Measurements from ENCODE around the gene CDX4.

Gene CDX4

GRCh38 chrX:73446831-73447230, at the start of gene CDX4:
CDX4 (plus strand) TSS chrX:73447053; CDS start chrX:73447254, 201 bp downstream.
- ATAC-seq, result no peak
- no peak for TF ChIP-seq ISL1 (CRISPR knock-in tag; IDR thresholded peaks at IDR 0.05)
- TF ChIP-seq PPARA (CRISPR knock-in tag; IDR thresholded peaks at IDR 0.05; ENCODE audit: borderline replicate concordance), result no peak
- TF ChIP-seq ZNF8 (CRISPR knock-in tag; IDR thresholded peaks at IDR 0.05), result no peak
- TF ChIP-seq TSHZ2 (CRISPR knock-in tag; IDR thresholded peaks at IDR 0.05), result no peak
- no peak for TF ChIP-seq RARB (CRISPR knock-in tag; IDR thresholded peaks at IDR 0.05)
- no peak for TF ChIP-seq GLIS3 (CRISPR knock-in tag; IDR thresholded peaks at IDR 0.05)
- no peak for TF ChIP-seq ZFP30 (CRISPR knock-in tag; IDR thresholded peaks at IDR 0.05)
- no peak for TF ChIP-seq ZC3H10 (CRISPR knock-in tag; IDR thresholded peaks at IDR 0.05)
- TF ChIP-seq CSRNP3 (CRISPR knock-in tag; IDR thresholded peaks at IDR 0.05), result no peak
- TF ChIP-seq SNAI2 (CRISPR knock-in tag; IDR thresholded peaks at IDR 0.05), result no peak
- no peak for TF ChIP-seq TCF4 (CRISPR knock-in tag; IDR thresholded peaks at IDR 0.05; ENCODE audit: borderline replicate concordance)
- no peak for TF ChIP-seq OSR1 (CRISPR knock-in tag; IDR thresholded peaks at IDR 0.05)

GRCh38 chrX:73398185-73398914, 48.5 kb upstream of the CDX4 start:
- no peak for ATAC-seq
- no peak for TF ChIP-seq BACH2 (CRISPR knock-in tag; IDR thresholded peaks at IDR 0.05; ENCODE audit: borderline replicate concordance)
- no peak for TF ChIP-seq CSDC2 (CRISPR knock-in tag; IDR thresholded peaks at IDR 0.05)
- TF ChIP-seq ZFP30 (CRISPR knock-in tag; IDR thresholded peaks at IDR 0.05), result no peak
- no peak for TF ChIP-seq OSR1 (CRISPR knock-in tag; IDR thresholded peaks at IDR 0.05)
- no peak for TF ChIP-seq POU6F1 (CRISPR knock-in tag; IDR thresholded peaks at IDR 0.05; ENCODE audit: borderline replicate concordance, low read depth)
- TF ChIP-seq ISL1 (CRISPR knock-in tag; IDR thresholded peaks at IDR 0.05), result no peak
- no peak for TF ChIP-seq CSRNP3 (CRISPR knock-in tag; IDR thresholded peaks at IDR 0.05)
- TF ChIP-seq ZC3H10 (CRISPR knock-in tag; IDR thresholded peaks at IDR 0.05), result no peak
- no peak for TF ChIP-seq PATZ1 (CRISPR knock-in tag; IDR thresholded peaks at IDR 0.05; ENCODE audit: borderline replicate concordance)
- no peak for TF ChIP-seq ZNF8 (CRISPR knock-in tag; IDR thresholded peaks at IDR 0.05)
- TF ChIP-seq PPARA (CRISPR knock-in tag; IDR thresholded peaks at IDR 0.05; ENCODE audit: borderline replicate concordance), result no peak
- no peak for TF ChIP-seq GLIS3 (CRISPR knock-in tag; IDR thresholded peaks at IDR 0.05)
- TF ChIP-seq SNAI2 (CRISPR knock-in tag; IDR thresholded peaks at IDR 0.05), result no peak
- no peak for TF ChIP-seq ZNF70 (CRISPR knock-in tag; IDR thresholded peaks at IDR 0.05)
- no peak for TF ChIP-seq TOX (CRISPR knock-in tag; IDR thresholded peaks at IDR 0.05; ENCODE audit: borderline replicate concordance)
- TF ChIP-seq ZFP3 (CRISPR knock-in tag; IDR thresholded peaks at IDR 0.05), result no peak
- TF ChIP-seq ESRRG (CRISPR knock-in tag; IDR thresholded peaks at IDR 0.05), result no peak
- no peak for TF ChIP-seq ARNTL (CRISPR knock-in tag; IDR thresholded peaks at IDR 0.05; ENCODE audit: borderline replicate concordance, low read depth)
- no peak for TF ChIP-seq TCF4 (CRISPR knock-in tag; IDR thresholded peaks at IDR 0.05; ENCODE audit: borderline replicate concordance)
- TF ChIP-seq ZNF565 (CRISPR knock-in tag; conservative IDR thresholded peaks at IDR 0.05; ENCODE audit: low read depth), result no peak
